SKM-1 treated with dmso at 0.1 percent for 144 hours (cell line): Measurements from ENCODE around the gene PCDHB6.
"Not testable (repeated sequence)": the region's sequence is repeated elsewhere in the genome, so short reads cannot be mapped to it uniquely, and the experiment has no call there.

Source experiments
- DNase-seq: peaks from one replicate; lab custom pipeline; 2025; ENCODE audit not compliant: unreplicated experiment; lab: John Stamatoyannopoulos, UW

Gene PCDHB6

GRCh38 chr5:141149812-141150211, at the start of gene PCDHB6:
PCDHB6 (plus strand) TSS chr5:141150057; CDS start chr5:141150258, 201 bp downstream.
- no peak for DNase-seq

GRCh38 chr5:141100243-141100805, 49.5 kb upstream of the PCDHB6 start, which contains the start of gene PCDHB3:
PCDHB3 (plus strand) TSS chr5:141100473; CDS start chr5:141100650, 177 bp downstream.
- no peak for DNase-seq

DNA sequence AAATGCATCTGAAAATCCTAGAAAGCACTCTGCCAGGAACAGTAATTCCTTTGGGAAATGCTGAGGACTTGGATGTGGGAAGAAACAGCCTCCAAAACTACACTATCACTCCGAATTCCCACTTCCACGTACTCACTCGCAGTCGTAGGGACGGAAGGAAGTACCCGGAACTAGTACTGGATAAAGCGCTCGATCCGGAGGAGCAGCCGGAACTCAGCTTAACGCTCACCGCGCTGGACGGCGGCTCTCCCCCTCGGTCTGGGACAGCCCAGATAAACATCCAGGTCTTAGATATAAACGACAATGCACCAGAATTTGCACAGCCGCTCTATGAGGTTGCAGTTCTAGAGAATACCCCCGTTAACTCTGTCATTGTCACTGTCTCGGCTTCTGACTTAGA, 48.8 kb upstream of the PCDHB6 start:
- no peak for DNase-seq

DNA sequence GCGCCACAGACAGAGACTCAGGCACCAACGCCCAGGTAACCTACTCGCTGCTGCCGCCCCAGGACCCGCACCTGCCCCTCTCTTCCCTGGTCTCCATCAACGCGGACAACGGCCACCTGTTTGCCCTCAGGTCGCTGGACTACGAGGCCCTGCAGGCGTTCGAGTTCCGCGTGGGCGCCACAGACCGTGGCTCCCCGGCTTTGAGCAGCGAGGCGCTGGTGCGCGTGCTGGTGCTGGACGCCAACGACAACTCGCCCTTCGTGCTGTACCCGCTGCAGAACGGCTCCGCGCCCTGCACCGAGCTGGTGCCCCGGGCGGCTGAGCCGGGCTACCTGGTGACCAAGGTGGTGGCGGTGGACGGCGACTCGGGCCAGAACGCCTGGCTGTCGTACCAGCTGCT, 47.8 kb upstream of the PCDHB6 start:
- not testable (repeated sequence) for DNase-seq

GRCh38 chr5:141102471-141102870, 47.4 kb upstream of the PCDHB6 start:
- DNase-seq = not testable (repeated sequence)

DNA sequence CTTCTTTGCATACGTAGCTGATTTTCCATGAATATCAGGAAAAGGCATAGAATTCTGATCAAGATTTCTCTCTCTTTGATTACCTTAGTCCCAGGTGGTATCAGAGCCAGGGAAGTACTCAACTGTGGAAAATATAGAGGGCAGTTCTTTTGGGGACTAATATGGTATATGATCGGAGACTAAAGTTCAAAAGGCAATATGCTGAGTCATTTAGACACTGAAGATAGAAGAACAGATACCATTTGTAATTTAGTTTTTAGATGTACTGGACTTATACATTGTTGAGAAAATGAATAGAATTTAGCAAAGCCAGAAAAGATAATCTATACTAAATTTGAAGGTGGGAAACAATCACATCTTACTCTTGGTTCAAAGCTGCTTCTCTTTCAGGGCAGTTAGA, 44.5 kb upstream of the PCDHB6 start:
- no peak for DNase-seq

- DNase-seq = no peak
Measured at GRCh38 chr5:141119250-141119649, 30.6 kb upstream of the PCDHB6 start.

- no peak for DNase-seq
Measured at GRCh38 chr5:141121563-141121962, 28.3 kb upstream of the PCDHB6 start, which contains the start of gene PCDHB4. PCDHB4 (plus strand) TSS chr5:141121818; CDS start chr5:141121999, 181 bp downstream.

DNA sequence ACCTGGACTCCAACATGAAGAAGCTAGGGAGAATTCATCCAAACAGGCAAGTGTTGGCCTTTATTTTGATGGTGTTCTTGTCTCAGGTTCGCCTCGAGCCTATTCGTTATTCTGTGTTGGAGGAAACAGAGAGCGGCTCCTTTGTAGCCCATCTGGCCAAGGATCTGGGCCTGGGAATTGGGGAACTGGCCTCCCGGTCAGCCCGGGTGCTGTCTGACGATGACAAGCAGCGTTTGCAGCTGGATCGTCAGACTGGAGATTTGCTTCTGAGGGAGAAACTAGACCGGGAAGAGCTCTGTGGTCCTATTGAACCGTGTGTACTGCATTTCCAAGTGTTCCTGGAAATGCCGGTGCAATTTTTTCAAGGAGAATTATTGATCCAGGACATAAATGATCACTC, 27.9 kb upstream of the PCDHB6 start:
- no peak for DNase-seq

DNA sequence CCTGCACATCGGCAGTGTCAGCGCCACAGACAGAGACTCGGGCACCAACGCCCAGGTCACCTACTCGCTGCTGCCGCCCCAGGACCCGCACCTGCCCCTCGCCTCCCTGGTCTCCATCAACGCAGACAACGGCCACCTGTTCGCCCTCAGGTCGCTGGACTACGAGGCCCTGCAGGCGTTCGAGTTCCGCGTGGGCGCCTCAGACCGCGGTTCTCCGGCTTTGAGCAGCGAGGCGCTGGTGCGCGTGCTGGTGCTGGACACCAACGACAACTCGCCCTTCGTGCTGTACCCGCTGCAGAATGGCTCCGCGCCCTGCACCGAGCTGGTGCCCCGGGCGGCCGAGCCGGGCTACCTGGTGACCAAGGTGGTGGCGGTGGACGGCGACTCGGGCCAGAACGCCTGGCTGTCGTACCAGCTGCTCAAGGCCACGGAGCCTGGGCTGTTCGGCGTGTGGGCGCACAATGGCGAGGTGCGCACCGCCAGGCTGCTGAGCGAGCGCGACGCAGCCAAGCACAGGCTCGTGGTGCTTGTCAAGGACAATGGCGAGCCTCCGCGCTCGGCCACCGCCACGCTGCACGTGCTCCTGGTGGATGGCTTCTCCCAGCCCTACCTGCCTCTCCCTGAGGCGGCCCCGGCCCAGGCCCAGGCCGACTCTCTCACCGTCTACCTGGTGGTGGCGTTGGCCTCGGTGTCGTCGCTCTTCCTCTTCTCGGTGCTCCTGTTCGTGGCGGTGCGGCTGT, 26.3 kb upstream of the PCDHB6 start:
- DNase-seq = not testable (repeated sequence)

DNA sequence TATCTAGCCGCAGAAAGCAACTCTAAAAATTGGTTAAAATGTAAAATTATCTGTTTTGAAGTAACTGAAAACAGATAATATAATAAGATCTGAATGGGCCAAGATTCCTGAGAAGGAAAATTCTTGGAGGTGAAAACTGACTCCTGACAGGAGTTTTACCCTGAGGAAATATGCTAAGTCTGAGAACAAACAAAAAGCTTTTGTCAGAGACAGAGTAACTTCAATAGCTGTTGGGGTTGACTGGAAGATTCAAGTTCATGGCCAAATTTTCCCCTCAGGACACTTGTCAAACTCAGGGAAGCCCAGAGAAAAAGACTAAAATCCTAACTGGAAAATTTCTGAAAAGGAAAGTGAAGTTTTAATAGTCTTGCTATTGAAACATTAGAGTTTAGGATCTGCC, 22.6 kb upstream of the PCDHB6 start:
- DNase-seq = no peak

DNA sequence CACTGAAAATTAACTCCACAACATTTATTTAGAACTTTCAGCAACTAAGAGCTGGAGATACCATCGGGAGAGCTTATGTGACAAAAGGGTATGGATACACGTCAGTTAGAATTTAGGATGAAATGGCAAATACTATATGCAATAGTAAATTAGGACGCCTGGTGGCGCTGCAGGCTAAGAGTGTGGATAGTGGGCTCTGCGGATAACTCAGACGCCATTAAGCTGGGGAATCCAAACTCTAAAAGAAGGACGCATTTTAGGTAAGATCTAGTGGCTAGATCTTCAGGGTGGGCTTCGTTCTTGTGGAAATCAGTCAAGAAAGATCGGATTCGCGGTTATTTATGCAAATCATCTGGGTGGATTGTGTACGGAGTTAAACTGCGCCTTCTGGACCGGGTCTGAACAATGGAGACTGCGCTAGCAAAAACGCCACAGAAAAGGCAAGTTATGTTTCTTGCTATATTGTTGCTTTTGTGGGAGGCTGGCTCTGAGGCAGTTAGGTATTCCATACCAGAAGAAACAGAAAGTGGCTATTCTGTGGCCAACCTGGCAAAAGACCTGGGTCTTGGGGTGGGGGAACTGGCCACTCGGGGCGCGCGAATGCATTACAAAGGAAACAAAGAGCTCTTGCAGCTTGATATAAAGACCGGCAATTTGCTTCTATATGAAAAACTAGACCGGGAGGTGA, 14.7 kb upstream of the PCDHB6 start, which contains the start of gene PCDHB5:
TSS of gene PCDHB5 (plus strand) at position 177 of the 688 bp plus-strand sequence. CDS start at position 406, 229 bp downstream.
- DNase-seq = no peak

- no peak for DNase-seq
Measured at GRCh38 chr5:141135718-141136266, 14.1 kb upstream of the PCDHB6 start.

GRCh38 chr5:141137346-141137745, 12.5 kb upstream of the PCDHB6 start:
- not testable (repeated sequence) for DNase-seq

DNA sequence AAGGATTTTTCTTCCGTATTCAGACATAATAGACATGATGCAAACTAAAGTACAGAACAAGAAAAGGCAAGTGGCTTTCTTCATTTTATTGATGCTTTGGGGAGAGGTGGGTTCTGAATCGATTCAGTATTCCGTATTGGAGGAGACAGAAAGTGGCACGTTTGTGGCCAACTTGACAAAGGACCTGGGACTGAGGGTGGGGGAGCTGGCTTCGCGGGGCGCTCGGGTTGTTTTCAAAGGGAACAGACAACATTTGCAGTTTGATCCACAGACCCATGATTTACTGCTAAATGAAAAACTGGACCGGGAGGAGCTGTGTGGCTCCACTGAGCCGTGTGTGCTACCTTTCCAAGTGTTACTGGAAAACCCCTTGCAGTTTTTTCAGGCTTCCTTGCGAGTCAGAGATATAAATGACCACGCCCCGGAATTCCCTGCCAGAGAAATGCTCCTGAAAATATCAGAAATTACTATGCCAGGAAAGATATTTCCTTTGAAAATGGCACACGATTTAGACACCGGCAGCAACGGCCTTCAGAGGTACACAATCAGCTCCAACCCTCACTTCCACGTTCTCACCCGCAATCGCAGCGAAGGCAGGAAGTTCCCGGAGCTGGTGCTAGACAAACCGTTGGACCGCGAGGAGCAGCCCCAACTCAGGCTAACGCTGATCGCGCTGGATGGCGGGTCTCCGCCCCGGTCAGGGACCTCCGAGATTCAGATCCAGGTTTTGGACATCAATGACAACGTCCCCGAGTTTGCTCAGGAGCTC, 551 bp downstream of the PCDHB6 start:
- no peak for DNase-seq

DNA sequence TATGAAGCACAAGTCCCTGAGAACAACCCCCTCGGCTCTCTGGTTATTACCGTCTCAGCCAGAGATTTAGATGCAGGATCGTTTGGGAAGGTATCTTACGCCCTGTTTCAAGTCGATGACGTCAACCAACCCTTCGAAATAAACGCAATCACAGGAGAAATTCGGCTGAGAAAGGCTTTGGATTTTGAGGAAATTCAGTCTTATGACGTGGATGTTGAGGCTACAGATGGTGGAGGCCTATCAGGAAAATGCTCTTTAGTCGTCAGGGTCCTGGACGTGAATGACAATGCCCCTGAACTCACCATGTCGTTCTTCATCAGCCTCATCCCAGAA, 1.1 kb downstream of the PCDHB6 start:
- no peak for DNase-seq

GRCh38 chr5:141151632-141152031, 1.8 kb downstream of the PCDHB6 start:
- DNase-seq = not testable (repeated sequence)

- DNase-seq = not testable (repeated sequence)
Measured at GRCh38 chr5:141152096-141152495, 2.2 kb downstream of the PCDHB6 start.

- no peak for DNase-seq
Measured at GRCh38 chr5:141155540-141156374, 5.9 kb downstream of the PCDHB6 start.

- DNase-seq = not testable (repeated sequence)
Measured at GRCh38 chr5:141157356-141157755, 7.5 kb downstream of the PCDHB6 start.
